PC-9 (cell line): ENCODE results near the gene HOXB5. TPM values are rescaled to one million over a fixed set of nuclear protein-coding genes. Genes with fewer than 3 reads are reported as not detected.

Source experiments
- BruUV-seq: library from RNA; stranded (reverse); fragments of 400-500 nt; replicated peaks from 2 replicates; lab custom pipeline; 2021; lab: Mats Ljungman, UMichigan
- CTCF ChIA-PET: fragments of 300-600 bp; sonication (Branson Sonifier 250); formaldehyde crosslinking; loops from one replicate; lab custom pipeline; 2022; ENCODE audit warnings: antibody characterized with exemption; lab: Charles Lee
- POLR2A ChIA-PET: fragments of 300-600 bp; sonication (Branson Sonifier 250); formaldehyde crosslinking; loops from one replicate; lab custom pipeline; 2022; ENCODE audit warnings: antibody characterized with exemption; ENCODE audit not compliant: unreplicated experiment; lab: Charles Lee
- DNase-seq, 2 experiments: peaks; one replicate each; pipeline versions ENCODE4 v3.0.0 to v3.0.0-alpha.2; 2015 to 2022; ENCODE audit warnings: mixed read lengths in 1 of 2
- H2AFZ ChIP-seq: fragments of 200-600 bp; sonication (generic); 2 replicates; pipeline ENCODE4 v1.8.1; 2017; ENCODE audit warnings: antibody characterized with exemption
- H3F3A ChIP-seq: fragments of 200-600 bp; sonication (generic); 2 replicates; pipeline ENCODE4 v1.8.1; 2017; ENCODE audit warnings: antibody characterized with exemption, mild to moderate bottlenecking, low read depth; ENCODE audit not compliant: insufficient read depth
- H3K27ac ChIP-seq: fragments of 200-600 bp; sonication (generic); 2 replicates; pipeline ENCODE4 v1.6.1; 2016; ENCODE audit warnings: mixed run types
- H3K27me3 ChIP-seq: fragments of 200-600 bp; sonication (generic); 2 replicates; pipeline ENCODE4 v1.6.1; 2016; ENCODE audit warnings: low read depth, mixed run types; ENCODE audit not compliant: insufficient read depth
- H3K36me3 ChIP-seq: fragments of 200-600 bp; sonication (generic); 2 replicates; pipeline ENCODE4 v1.6.1; 2016; ENCODE audit warnings: low read depth, mixed run types
- H3K4me1 ChIP-seq: fragments of 200-600 bp; sonication (generic); replicated peaks from 2 replicates; pipeline ENCODE4 v1.6.1; 2016; ENCODE audit warnings: mixed run types; ENCODE audit not compliant: insufficient read depth
- H3K4me2 ChIP-seq: fragments of 200-600 bp; sonication (generic); 2 replicates; pipeline ENCODE4 v1.6.1; 2017; ENCODE audit warnings: mixed run types
- H3K4me3 ChIP-seq: fragments of 200-600 bp; sonication (generic); 2 replicates; pipeline ENCODE4 v1.6.1; 2016; ENCODE audit warnings: mixed run types
- H3K79me2 ChIP-seq: fragments of 200-600 bp; sonication (generic); 2 replicates; pipeline ENCODE4 v1.6.1; 2017; ENCODE audit warnings: low read depth, mixed run types
- H3K9me2 ChIP-seq: fragments of 200-600 bp; sonication (generic); 2 replicates; pipeline ENCODE4 v1.8.1; 2017; ENCODE audit warnings: mild to moderate bottlenecking; ENCODE audit not compliant: insufficient read depth
- H3K9me3 ChIP-seq: fragments of 200-600 bp; sonication (generic); 2 replicates; pipeline ENCODE4 v1.8.1; 2016; ENCODE audit warnings: low read depth; ENCODE audit not compliant: insufficient read depth
- H4K20me1 ChIP-seq: fragments of 200-600 bp; sonication (generic); 2 replicates; pipeline ENCODE4 v1.8.1; 2017; ENCODE audit not compliant: insufficient read depth
- CTCF ChIP-seq: fragments of 200-600 bp; sonication (generic); conservative IDR thresholded peaks from 2 replicates; pipeline ENCODE4 v1.6.1; 2017; ENCODE audit warnings: mixed run types, antibody characterized with exemption, mild to moderate bottlenecking, moderate library complexity
- EZH2 ChIP-seq: fragments of 200-600 bp; sonication (generic); IDR thresholded peaks from 2 replicates; pipeline ENCODE4 v1.8.0; 2017; ENCODE audit warnings: antibody characterized with exemption, low read depth
- intact Hi-C: fragments of 100-400 bp; cut with micrococcal nuclease; formaldehyde crosslinking; loops from one replicate; pipeline ENCODE4 v1.10.0; 2022; ENCODE audit not compliant: unreplicated experiment
- total RNA-seq: library from RNA; stranded (reverse); gene quantifications from 2 replicates; pipeline ENCODE4 v1.2.3, GENCODE V29; 2021

HOXB5 gene
- total RNA-seq, 1 experiment from 2014 or later, result 12.9 TPM

- Histone ChIP-seq H2AFZ (no peak overlapping the region), H3F3A (no peaks in the 10 kb centered on the region), H3K27ac (no peak overlapping the region), H3K9me3 (no peaks in the 10 kb centered on the region), H3K36me3 (no peaks in the 10 kb centered on the region), H4K20me1 (no peaks in the 10 kb centered on the region), H3K4me2 (no peak overlapping the region), H3K79me2 (no peaks in the 10 kb centered on the region), H3K4me1 (no peaks in the 10 kb centered on the region), H3K9me2 (no peaks in the 10 kb centered on the region), H3K27me3 (no peaks in the 10 kb centered on the region), H3K4me3 (no peak overlapping the region)
- ChIA-PET CTCF (interaction anchor here (0.7 kb wide), 1 partner anchor 13 kb away, joined by 3 read pairs; no protein-coding TSS in a partner anchor), POLR2A (no interaction called here)
- BruUV-seq, result no TSS peak
- intact Hi-C loops, result no loop called here
- TF ChIP-seq EZH2, result no peak
- TF ChIP-seq CTCF, result no peak
- DNase-seq, result no peak
Observed at GRCh38 chr17:48559840-48560817, 33.5 kb downstream of the HOXB5 start.

GRCh38 chr17:48559122-48559839 lies 34.3 kb downstream of the HOXB5 start:
- H3F3A ChIP-seq, result no peaks in the 10 kb centered on the region

More at GRCh38 chr17:48559122-48559839, 34.3 kb downstream of the HOXB5 start:
- H3K4me2 ChIP-seq, result no peak overlapping the region
- DNase-seq, result no peak
- H3K79me2 ChIP-seq, result no peaks in the 10 kb centered on the region
- H3K27ac ChIP-seq, result no peak overlapping the region
- H3K9me3 ChIP-seq, result no peaks in the 10 kb centered on the region
- H3K4me3 ChIP-seq, result no peak overlapping the region
- no TSS peak for BruUV-seq
- ChIA-PET POLR2A (no interaction called here), CTCF (no interaction called here)
- no peaks in the 10 kb centered on the region for H3K27me3 ChIP-seq
- H4K20me1 ChIP-seq, result no peaks in the 10 kb centered on the region
- no peak for TF ChIP-seq CTCF
- TF ChIP-seq EZH2, result no peak
- H3K4me1 ChIP-seq, result no peaks in the 10 kb centered on the region
- H3K9me2 ChIP-seq, result no peaks in the 10 kb centered on the region
- H3K36me3 ChIP-seq, result no peaks in the 10 kb centered on the region
- no peak overlapping the region for H2AFZ ChIP-seq
- intact Hi-C loops, result no loop called here
